ENCODE results near the gene ALB. TPM values are rescaled to one million over a fixed set of nuclear protein-coding genes. Genes with fewer than 3 reads are reported as not detected.

Gene ALB
- total RNA-seq, 1 experiment from 2014 or later = 23.4 TPM

GRCh38 chr4:73452953-73453700, 49.0 kb downstream of the ALB start (continued):
- TF ChIP-seq ATF2 (CRISPR knock-in tag; IDR thresholded peaks at IDR 0.05; ENCODE audit: borderline replicate concordance, low read depth) = no peak
- no peak for TF ChIP-seq ZMAT4 (CRISPR knock-in tag; IDR thresholded peaks at IDR 0.05)
- TF ChIP-seq MYBL2 (CRISPR knock-in tag; IDR thresholded peaks at IDR 0.05) = no peak
- TF ChIP-seq, protein P1, sequence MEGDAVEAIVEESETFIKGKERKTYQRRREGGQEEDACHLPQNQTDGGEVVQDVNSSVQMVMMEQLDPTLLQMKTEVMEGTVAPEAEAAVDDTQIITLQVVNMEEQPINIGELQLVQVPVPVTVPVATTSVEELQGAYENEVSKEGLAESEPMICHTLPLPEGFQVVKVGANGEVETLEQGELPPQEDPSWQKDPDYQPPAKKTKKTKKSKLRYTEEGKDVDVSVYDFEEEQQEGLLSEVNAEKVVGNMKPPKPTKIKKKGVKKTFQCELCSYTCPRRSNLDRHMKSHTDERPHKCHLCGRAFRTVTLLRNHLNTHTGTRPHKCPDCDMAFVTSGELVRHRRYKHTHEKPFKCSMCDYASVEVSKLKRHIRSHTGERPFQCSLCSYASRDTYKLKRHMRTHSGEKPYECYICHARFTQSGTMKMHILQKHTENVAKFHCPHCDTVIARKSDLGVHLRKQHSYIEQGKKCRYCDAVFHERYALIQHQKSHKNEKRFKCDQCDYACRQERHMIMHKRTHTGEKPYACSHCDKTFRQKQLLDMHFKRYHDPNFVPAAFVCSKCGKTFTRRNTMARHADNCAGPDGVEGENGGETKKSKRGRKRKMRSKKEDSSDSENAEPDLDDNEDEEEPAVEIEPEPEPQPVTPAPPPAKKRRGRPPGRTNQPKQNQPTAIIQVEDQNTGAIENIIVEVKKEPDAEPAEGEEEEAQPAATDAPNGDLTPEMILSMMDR (IDR thresholded peaks at IDR 0.05) = no peak

- Mint-ChIP-seq H3K36me3 (peaks cover 6% of the 10 kb centered on the region; the same call in 1 of the 2 replicates), H3K27ac (peak overlapping the region; percentile 61), H3K4me3 (no peak overlapping the region; the same call in 1 of the 2 replicates), H3K27me3 (ENCODE audit: low read depth) (peaks cover 39% of the 10 kb centered on the region), H3K4me1 (peaks cover 48% of the 10 kb centered on the region), H3K9me3 (peaks cover 14% of the 10 kb centered on the region)
- ChIA-PET POLR2A (no interaction called here), CTCF (interaction anchor here (1.4 kb wide), 1 partner anchor 113 kb away, joined by 5 read pairs; no protein-coding TSS in a partner anchor)
- no peak for DNase-seq (ENCODE audit: low spot score)
- ATAC-seq = no peak
- no peak for TF ChIP-seq ZNF425 (CRISPR knock-in tag; conservative IDR thresholded peaks at IDR 0.05)
- TF ChIP-seq ETV6 (CRISPR knock-in tag; IDR thresholded peaks at IDR 0.05) = no peak
- no peak for TF ChIP-seq SMAD3 (CRISPR knock-in tag; IDR thresholded peaks at IDR 0.05; ENCODE audit: borderline replicate concordance)
- TF ChIP-seq ARID4B (CRISPR knock-in tag; IDR thresholded peaks at IDR 0.05; ENCODE audit: borderline replicate concordance) = no peak
- no peak for TF ChIP-seq SMAD4 (CRISPR knock-in tag; IDR thresholded peaks at IDR 0.05)
- no peak for TF ChIP-seq NFATC4 (CRISPR knock-in tag; IDR thresholded peaks at IDR 0.05)
- TF ChIP-seq, protein P2, sequence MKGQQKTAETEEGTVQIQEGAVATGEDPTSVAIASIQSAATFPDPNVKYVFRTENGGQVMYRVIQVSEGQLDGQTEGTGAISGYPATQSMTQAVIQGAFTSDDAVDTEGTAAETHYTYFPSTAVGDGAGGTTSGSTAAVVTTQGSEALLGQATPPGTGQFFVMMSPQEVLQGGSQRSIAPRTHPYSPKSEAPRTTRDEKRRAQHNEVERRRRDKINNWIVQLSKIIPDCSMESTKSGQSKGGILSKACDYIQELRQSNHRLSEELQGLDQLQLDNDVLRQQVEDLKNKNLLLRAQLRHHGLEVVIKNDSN (CRISPR knock-in tag; IDR thresholded peaks at IDR 0.05) = no peak
- TF ChIP-seq ATF2 (CRISPR knock-in tag; IDR thresholded peaks at IDR 0.05; ENCODE audit: borderline replicate concordance, low read depth) = no peak
- TF ChIP-seq EMX1 (CRISPR knock-in tag; IDR thresholded peaks at IDR 0.05) = no peak
- TF ChIP-seq, protein P3, sequence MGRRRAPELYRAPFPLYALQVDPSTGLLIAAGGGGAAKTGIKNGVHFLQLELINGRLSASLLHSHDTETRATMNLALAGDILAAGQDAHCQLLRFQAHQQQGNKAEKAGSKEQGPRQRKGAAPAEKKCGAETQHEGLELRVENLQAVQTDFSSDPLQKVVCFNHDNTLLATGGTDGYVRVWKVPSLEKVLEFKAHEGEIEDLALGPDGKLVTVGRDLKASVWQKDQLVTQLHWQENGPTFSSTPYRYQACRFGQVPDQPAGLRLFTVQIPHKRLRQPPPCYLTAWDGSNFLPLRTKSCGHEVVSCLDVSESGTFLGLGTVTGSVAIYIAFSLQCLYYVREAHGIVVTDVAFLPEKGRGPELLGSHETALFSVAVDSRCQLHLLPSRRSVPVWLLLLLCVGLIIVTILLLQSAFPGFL (CRISPR knock-in tag; IDR thresholded peaks at IDR 0.05; ENCODE audit: borderline replicate concordance) = no peak
- no peak for TF ChIP-seq SP1 (CRISPR knock-in tag; conservative IDR thresholded peaks at IDR 0.05)
- TF ChIP-seq ZNF281 (CRISPR knock-in tag; IDR thresholded peaks at IDR 0.05) = no peak
- TF ChIP-seq ZMAT4 (CRISPR knock-in tag; IDR thresholded peaks at IDR 0.05) = no peak
- no peak for TF ChIP-seq FOXP1 (CRISPR knock-in tag; IDR thresholded peaks at IDR 0.05; ENCODE audit: borderline replicate concordance)
Observed at GRCh38 chr4:73453701-73454005, 49.6 kb downstream of the ALB start.
